Hepatocyte (in vitro differentiated cells): Measurements from ENCODE around the gene ANO2. TPM values are rescaled to one million over a fixed set of nuclear protein-coding genes. Genes with fewer than 3 reads are reported as not detected.

ENCODE experiments used
- DNase-seq: peaks from one replicate; pipeline ENCODE4 v3.0.0-alpha.2; 2016; ENCODE audit warnings: low spot score
- H2AFZ ChIP-seq: fragments of 200-600 bp; sonication (generic); 2 replicates; pipeline ENCODE4 v1.6.0; 2016; ENCODE audit warnings: antibody characterized with exemption, mild to moderate bottlenecking
- H3K27ac ChIP-seq: fragments of 200-600 bp; sonication (generic); 2 replicates; pipeline ENCODE4 v1.5.1; 2016; ENCODE audit warnings: mild to moderate bottlenecking
- H3K27me3 ChIP-seq: fragments of 200-600 bp; sonication (generic); 2 replicates; pipeline ENCODE4 v1.6.1; 2016
- H3K36me3 ChIP-seq: fragments of 200-600 bp; sonication (generic); replicated peaks from 2 replicates; pipeline ENCODE4 v1.5.1; 2016; ENCODE audit warnings: low read depth; ENCODE audit not compliant: insufficient read depth
- H3K4me1 ChIP-seq: fragments of 200-600 bp; sonication (generic); 2 replicates; pipeline ENCODE4 v1.5.1; 2016; ENCODE audit warnings: mild to moderate bottlenecking, moderate library complexity; ENCODE audit not compliant: insufficient read depth
- H3K4me2 ChIP-seq: fragments of 200-600 bp; sonication (generic); 2 replicates; pipeline ENCODE4 v1.6.0; 2016
- H3K4me3 ChIP-seq: fragments of 200-600 bp; sonication (generic); 2 replicates; pipeline ENCODE4 v1.5.1; 2016; ENCODE audit warnings: mild to moderate bottlenecking
- H3K79me2 ChIP-seq: fragments of 200-600 bp; sonication (generic); 2 replicates; pipeline ENCODE4 v1.6.0; 2017; ENCODE audit warnings: mild to moderate bottlenecking
- H3K9me2 ChIP-seq: fragments of 200-600 bp; sonication (generic); replicated peaks from 2 replicates; pipeline ENCODE4 v1.6.0; 2017; ENCODE audit warnings: mild to moderate bottlenecking; ENCODE audit not compliant: insufficient read depth
- H3K9me3 ChIP-seq: fragments of 200-600 bp; sonication (generic); 2 replicates; pipeline ENCODE4 v1.5.1; 2016; ENCODE audit warnings: low read depth, mild to moderate bottlenecking
- H4K20me1 ChIP-seq: fragments of 200-600 bp; sonication (generic); 2 replicates; pipeline ENCODE4 v1.6.0; 2016; ENCODE audit warnings: mild to moderate bottlenecking; ENCODE audit not compliant: insufficient read depth, poor library complexity, severe bottlenecking
- CTCF ChIP-seq: fragments of 200-600 bp; sonication (generic); IDR thresholded peaks from 2 replicates; pipeline ENCODE4 v1.5.1; 2016; ENCODE audit warnings: antibody characterized with exemption, mild to moderate bottlenecking; ENCODE audit not compliant: poor library complexity
- EZH2 ChIP-seq: fragments of 200-600 bp; sonication (generic); IDR thresholded peaks from 2 replicates; pipeline ENCODE4 v1.6.1; 2016; ENCODE audit warnings: antibody characterized with exemption, mild to moderate bottlenecking, borderline replicate concordance
- EZH2phosphoT487 ChIP-seq: fragments of 200-600 bp; sonication (generic); IDR thresholded peaks from one replicate; pipeline ENCODE4 v1.6.1; 2018; ENCODE audit warnings: antibody characterized with exemption, mild to moderate bottlenecking, low read depth, moderate library complexity; ENCODE audit not compliant: unreplicated experiment, severe bottlenecking
- WGBS: methylation state at CpG from one replicate; pipeline ENCODE4 v1.1.6; 2016; ENCODE audit warnings: low lambda C conversion rate; ENCODE audit errors: missing lambda C conversion rate; 5-methylcytosine and 5-hydroxymethylcytosine counted together
- polyA plus RNA-seq: library from polyadenylated mRNA; unstranded; fragments of >200 nt; fragmentation: Nextera tagmentation; extraction: Ambion mirVana; gene quantifications from 2 replicates; pipeline ENCODE4 v1.2.1, GENCODE V29; 2016
- total RNA-seq: library from RNA; depleted of rRNA; stranded (reverse); fragments of >200 nt; gene quantifications from 2 replicates; pipeline ENCODE4 v1.2.3, GENCODE V29; 2014

ANO2 gene
- total and polyA plus RNA-seq, 2 experiments from 2014 or later: 1.0 to 1.9 TPM

DNA sequence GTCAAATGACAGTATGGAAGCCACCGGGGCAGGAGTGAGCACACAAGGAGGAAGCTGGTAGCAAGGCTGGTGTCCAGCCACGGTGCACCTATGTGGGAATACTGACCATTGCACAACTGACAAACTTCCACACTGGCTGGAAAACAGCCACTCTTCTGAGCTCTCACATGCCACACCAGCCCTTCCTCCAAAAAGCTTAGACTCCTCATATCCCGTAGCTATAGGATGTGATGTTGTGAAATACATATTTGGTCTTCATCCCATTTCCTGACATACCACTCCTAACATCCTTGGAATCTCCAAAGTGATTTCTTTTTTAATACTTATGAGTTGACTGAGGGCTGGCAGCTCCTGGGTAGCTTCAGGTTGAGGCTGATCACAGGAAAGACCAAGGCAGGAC lies 409.5 kb downstream of the ANO2 start:
- WGBS: 94% methylated on average over 3 of the region's 3 CpGs

GRCh38 chr12:5534426-5535199 lies 410.4 kb downstream of the ANO2 start:
- TF ChIP-seq CTCF (no peak), EZH2 (no peak), EZH2phosphoT487 (no peak)
- 96% methylated on average over 10 of the region's 10 CpGs for WGBS
- Histone ChIP-seq H3K79me2 (no peaks in the 10 kb centered on the region), H3K36me3 (no peaks in the 10 kb centered on the region), H2AFZ (no peak overlapping the region), H3K27me3 (no peaks in the 10 kb centered on the region), H3K4me3 (no peak overlapping the region), H3K9me2 (no peaks in the 10 kb centered on the region), H3K9me3 (no peaks in the 10 kb centered on the region), H4K20me1 (no peaks in the 10 kb centered on the region), H3K4me2 (no peak overlapping the region), H3K27ac (no peak overlapping the region), H3K4me1 (peaks cover 2% of the 10 kb centered on the region)
- no peak for DNase-seq

More for the DNA sequence above, 409.5 kb downstream of the ANO2 start:
- no peaks in the 10 kb centered on the region for H3K79me2 ChIP-seq
- no peaks in the 10 kb centered on the region for H3K36me3 ChIP-seq
- no peak overlapping the region for H3K4me2 ChIP-seq
- H3K4me1 ChIP-seq: peaks cover 2% of the 10 kb centered on the region
- no peak for DNase-seq
- no peak overlapping the region for H2AFZ ChIP-seq
- no peaks in the 10 kb centered on the region for H3K27me3 ChIP-seq
- no peak overlapping the region for H3K27ac ChIP-seq
- TF ChIP-seq EZH2phosphoT487 (no peak), CTCF (no peak), EZH2 (no peak)
- H3K9me2 ChIP-seq: no peaks in the 10 kb centered on the region
- H3K9me3 ChIP-seq: no peaks in the 10 kb centered on the region
- no peak overlapping the region for H3K4me3 ChIP-seq
- H4K20me1 ChIP-seq: no peaks in the 10 kb centered on the region

DNA sequence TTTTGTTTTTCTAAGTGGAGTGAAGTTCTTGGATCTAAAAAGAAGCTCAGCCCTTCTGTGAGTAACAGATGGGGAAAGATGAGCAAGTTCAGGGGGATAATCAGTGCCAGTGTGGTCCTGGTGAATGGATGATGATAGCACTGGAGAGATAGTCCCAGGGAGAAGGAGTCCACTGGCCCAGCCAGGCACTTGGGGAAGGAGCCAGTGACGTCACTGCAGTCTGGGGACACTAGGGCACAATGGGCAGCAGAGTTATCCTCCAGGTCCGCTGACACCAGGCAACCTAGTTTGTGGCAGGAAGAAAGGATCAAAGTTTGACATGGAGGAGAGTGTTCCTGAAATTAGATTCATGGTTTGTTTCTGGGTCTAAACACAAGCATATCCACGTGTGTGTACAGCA lies 411.7 kb downstream of the ANO2 start:
- no peak for DNase-seq
- whole genome bisulfite sequencing: 89% methylated on average over 3 of the region's 3 CpGs
- H3K79me2 ChIP-seq: no peaks in the 10 kb centered on the region
- no peaks in the 10 kb centered on the region for H3K27me3 ChIP-seq
- H3K9me3 ChIP-seq: no peaks in the 10 kb centered on the region
- peaks cover 2% of the 10 kb centered on the region for H3K4me1 ChIP-seq
- no peak for TF ChIP-seq EZH2
- no peak for TF ChIP-seq EZH2phosphoT487
- no peak for TF ChIP-seq CTCF
- no peak overlapping the region for H3K27ac ChIP-seq
- no peaks in the 10 kb centered on the region for H3K36me3 ChIP-seq
- no peak overlapping the region for H3K4me3 ChIP-seq
- no peaks in the 10 kb centered on the region for H4K20me1 ChIP-seq
- no peak overlapping the region for H3K4me2 ChIP-seq
- H2AFZ ChIP-seq: no peak overlapping the region
- H3K9me2 ChIP-seq: no peaks in the 10 kb centered on the region
